IPS DF 4.7 (cell line): ENCODE measurements around the gene TRABD2B.

Experiments used
- DNase-seq: peaks from one replicate; pipeline ENCODE4 v3.0.0-alpha.2; 2013; ENCODE audit warnings: low spot score; ENCODE audit errors: extremely low read depth

The TRABD2B gene

DNA sequence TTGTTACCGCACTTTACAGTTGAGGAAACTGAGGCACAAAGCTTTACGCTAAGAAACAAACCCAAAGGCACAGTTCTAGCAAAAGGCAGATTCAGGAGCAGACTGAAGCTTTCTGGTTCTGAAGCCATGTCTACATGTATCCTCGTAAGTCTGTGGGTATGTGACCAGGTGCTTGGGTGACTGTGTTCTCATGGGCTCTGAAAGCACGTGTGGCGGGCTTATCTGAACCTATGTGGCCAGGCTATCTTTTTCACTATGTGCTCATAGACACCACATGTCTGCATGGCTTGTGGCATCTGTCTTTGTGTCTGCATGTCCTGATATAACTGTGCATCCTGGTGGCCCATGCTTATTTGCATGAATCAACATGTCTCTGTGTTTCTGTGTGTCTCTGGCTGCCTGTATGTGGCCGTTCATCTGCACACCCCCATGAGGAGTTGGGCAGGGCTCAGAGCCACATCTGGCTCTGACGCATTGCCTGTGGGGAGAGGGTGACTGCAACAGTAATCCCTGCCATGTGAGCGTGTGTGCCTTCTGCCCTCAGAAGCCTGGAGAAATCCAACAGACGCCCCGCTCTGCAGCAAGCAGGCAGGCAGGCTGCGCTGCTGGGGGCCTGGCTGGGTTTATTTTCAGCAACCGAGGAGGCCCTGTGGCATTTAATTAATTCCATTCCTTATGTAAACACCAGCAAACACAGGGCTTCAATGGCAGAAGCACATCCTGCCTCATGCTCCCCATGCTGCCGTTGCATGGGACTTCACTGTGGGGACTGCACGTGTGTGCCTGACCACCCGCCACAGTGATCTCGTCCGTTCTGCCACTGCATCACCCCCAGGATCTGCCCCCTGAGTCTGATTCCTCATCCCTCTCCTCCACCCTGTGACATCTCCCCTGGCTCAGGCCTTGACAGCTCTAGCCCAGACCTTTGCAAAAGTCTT, 115.4 kb downstream of the TRABD2B start:
- no peak for DNase-seq

GRCh38 chr1:47876587-47876963, 120.6 kb downstream of the TRABD2B start:
- no peak for DNase-seq

DNA sequence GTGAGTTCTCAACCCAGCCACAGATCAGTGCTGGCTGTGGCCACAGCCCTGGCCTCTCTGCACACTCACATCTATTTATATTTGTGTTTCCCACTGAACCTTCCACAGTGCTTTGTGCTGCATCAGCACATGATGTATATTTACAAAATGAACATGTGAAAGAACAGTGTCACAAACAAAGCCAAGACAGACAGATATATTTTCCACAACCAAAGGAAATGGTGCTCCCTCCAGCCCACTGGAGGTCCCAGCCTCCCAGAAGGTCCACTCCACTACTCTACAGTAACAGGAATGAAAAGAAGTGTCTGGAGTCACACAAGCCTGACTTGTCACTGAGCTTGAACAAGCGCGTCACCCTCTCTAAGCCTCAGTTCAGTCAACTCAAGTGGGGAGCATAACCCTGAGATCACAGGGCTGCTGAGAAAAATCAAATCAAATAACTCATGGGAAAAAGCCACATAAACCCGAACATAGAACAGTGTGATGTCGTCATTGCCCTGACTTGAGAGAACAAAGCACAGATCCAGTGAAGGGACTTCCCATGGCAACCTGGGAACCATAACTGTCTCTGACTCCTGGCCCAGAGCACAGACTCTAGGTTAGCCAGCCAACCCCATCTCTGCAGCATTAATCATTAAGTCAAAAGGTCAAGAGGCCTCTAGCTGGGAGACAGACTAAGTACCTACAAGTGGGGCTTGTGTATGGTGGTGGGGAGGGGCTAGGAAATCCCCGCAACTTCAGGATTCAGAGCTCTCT, 121.2 kb downstream of the TRABD2B start:
- DNase-seq: no peak

- DNase-seq: no peak
These were observed 122.1 kb downstream of the TRABD2B start for GRCh38 chr1:47875036-47875435.

DNA sequence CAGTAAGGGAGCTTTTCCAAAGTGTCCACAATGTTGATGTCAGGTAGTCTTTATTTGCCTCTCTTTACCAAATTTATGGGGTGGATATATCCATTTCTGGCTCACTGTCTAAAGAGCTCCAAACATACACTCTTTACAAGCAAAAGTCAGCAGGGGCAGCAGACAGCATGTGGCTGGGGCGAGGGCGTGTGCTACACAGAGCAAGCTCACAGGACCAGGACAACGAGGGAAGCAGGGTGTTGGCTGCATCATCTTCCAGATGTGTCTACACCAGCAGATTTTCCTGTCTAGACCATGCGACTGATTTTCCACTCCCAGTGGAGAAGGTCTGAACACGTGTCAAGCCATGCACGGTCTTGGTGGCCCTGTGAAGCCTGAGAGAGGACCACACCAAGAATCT, 123.8 kb downstream of the TRABD2B start:
- no peak for DNase-seq

DNA sequence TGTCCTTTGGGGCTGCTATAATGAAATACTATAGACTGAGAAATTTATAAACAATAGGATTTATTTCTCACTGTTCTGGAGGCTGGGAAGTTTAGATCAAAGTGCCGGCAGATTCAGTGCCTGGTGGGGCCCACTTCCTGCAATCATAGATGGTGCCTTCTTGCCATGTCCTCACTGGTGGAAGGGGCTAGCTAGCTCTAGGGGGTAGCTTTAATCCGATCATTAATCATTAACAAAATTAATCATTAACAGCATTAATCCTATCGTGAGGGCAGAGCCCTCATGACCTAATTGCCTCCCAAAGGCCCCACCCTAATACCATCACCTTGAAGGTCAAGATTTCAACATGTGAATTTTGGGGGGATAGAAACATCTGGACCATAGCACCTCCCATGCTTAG, 124.3 kb downstream of the TRABD2B start:
- no peak for DNase-seq

DNA sequence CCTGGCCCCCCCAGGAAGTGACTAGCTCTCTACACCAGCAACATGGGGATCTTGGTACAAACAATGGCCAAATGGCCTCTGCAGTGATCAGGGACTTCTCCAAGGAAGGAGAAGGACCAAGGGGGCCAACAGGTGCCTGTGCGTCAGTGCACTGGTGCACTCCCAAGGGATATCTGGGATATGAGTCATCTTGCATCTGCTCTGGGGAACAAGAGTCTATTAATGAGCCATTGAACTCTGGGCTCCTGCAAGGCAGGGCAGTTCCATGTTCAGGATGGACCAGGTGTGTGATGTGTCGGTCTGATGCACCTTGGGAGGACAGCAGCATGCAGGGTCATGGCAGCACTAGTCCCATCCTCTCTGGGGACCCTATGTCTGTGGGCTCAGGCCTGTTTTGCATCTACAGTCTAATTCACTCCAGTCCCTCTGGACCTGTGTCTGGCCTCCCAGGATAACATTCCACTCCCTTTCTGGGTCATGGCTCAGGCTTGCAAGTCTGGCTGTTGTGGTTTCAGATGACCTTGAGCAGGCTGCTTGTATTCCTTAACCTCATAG, 125.3 kb downstream of the TRABD2B start:
- DNase-seq: no peak

- no peak for DNase-seq
These were observed 126.1 kb downstream of the TRABD2B start for GRCh38 chr1:47870946-47871676.

DNA sequence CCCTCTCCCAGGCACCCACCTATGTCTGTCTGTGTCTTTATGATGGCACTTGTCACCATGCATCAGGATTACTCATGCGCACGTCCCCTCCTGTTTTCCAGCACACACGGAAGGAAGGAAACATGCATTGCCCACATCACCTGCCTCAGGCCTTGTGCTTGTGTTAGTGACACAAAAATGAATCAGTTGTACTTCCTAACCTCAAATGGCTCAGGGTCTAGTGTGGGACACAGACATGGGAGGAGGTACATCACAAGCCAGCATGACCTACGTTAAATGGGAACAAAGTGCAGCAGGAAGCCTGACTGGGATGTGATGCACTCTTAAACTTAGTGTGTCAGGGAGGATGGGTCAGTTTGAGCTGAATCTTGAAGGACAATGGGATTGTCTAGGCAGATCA, 126.7 kb downstream of the TRABD2B start:
- DNase-seq: no peak

GRCh38 chr1:47868348-47868676, 128.9 kb downstream of the TRABD2B start:
- DNase-seq: no peak

- no peak for DNase-seq
These were observed 129.5 kb downstream of the TRABD2B start for GRCh38 chr1:47867438-47868347.

DNA sequence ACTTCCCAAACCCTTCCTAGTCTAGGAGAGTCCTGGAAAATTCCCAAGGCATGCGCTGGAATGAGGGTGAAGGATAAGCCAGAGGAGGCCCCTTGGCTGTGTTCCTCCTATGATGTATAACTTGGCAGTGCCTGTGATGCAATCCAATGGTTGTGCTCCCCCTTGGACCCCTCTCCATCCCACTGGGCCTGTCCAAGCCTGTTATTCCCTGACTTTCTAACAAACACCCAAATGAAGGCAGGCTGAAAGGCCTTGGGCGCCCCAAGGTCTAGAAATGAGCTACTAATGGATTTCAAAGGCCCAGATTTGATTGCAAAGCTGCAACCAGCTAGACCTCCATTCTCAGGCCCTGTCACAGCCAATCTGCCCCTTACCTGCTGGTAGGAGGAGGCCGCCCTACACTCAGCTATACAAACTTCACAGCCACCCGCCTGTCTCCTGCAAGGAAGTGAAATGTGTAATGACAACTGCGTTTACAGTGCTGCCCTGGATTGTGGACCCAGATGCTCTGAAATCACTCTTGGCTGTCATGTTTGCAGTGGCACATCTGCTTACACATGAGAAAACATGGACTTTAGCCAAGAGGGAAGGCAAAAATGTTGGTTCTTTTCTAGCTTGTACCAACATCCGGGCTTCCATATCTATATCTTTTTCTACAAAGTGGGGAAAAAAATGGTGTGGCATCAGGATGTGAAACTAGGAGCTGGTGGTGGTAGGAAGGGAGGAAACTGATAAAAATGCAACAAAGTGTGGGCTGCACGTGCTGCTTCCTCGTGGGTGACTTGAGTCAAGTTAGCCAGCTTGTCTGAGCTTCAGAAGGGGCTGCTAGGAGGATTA, 130.4 kb downstream of the TRABD2B start:
- DNase-seq: no peak

DNA sequence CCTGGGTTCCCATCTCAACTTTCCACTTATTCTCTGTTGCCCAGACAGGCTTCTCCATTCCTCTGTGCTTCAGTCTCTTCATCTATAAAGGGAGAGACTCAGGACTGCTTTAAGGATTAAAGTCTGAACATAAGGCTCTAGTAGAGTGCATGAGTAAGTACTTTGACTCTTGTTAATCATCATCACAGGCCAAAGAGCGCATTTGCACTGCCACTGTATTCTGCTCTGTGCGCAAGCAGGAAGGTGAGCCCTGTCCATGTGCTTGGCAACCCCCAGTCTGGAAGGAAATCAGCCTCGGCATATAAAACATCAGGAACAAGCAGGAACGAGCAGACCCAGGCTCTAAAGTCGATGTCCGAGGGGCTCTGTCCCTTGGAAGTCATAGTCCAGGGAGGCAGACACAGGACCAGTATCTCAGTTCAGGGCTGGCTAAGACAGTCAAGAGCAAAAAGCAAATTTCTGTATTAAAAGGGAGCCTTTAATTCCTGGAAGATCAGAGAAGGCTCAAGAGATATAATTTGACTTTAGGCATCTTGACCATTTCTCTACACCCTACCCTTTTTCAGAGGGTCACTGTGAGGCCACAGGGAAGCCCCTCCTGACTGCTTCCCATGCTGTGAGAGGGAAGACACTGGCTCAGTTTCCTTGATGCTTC, 131.2 kb downstream of the TRABD2B start:
- no peak for DNase-seq

- no peak for DNase-seq
These were observed 138.0 kb downstream of the TRABD2B start for GRCh38 chr1:47859092-47859743.

- DNase-seq: no peak
These were observed 140.2 kb downstream of the TRABD2B start for GRCh38 chr1:47856996-47857395.

GRCh38 chr1:47855230-47855629, 142.0 kb downstream of the TRABD2B start:
- DNase-seq: no peak

- no peak for DNase-seq
These were observed 142.5 kb downstream of the TRABD2B start for GRCh38 chr1:47854552-47855144.

- DNase-seq: no peak
These were observed 143.3 kb downstream of the TRABD2B start for GRCh38 chr1:47853852-47854251.
